Activated CD4-positive, alpha-beta T cell treated with anti-CD3 and anti-CD28 coated beads for 1 hour (primary cell): ENCODE measurements around the gene POU4F2.
"Not testable (repeated sequence)": the region's sequence is repeated elsewhere in the genome, so short reads cannot be mapped to it uniquely, and the experiment has no call there.

Experiments used
- DNase-seq: peaks from one replicate; pipeline ENCODE4 v3.0.0-alpha.2; 2020

The POU4F2 gene

DNA sequence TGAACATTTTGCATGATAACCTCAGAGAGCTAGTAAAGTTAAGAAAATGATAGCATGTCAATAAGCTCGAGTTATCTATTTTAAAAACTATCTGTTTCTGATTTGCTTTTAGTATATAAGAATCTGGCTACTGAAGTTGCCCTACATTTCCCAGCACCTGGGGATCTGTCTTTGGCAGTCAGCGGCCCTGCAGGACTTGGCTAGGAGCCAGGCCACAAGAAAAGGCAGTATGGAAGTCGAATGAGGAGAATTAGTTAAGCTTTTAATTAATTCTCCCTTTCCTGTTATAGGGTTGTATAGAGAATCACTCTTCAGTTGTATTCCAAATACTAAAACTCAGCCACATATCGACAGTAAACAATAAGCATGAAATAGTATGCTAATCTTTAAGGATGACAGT, 22.7 kb downstream of the POU4F2 start:
- no peak for DNase-seq

- DNase-seq = not testable (repeated sequence)
Measured at GRCh38 chr4:146663968-146664311, 25.2 kb downstream of the POU4F2 start.

GRCh38 chr4:146674829-146675570, 36.3 kb downstream of the POU4F2 start:
- DNase-seq = no peak
